ENCODE results near the gene MAGOH.

DNA sequence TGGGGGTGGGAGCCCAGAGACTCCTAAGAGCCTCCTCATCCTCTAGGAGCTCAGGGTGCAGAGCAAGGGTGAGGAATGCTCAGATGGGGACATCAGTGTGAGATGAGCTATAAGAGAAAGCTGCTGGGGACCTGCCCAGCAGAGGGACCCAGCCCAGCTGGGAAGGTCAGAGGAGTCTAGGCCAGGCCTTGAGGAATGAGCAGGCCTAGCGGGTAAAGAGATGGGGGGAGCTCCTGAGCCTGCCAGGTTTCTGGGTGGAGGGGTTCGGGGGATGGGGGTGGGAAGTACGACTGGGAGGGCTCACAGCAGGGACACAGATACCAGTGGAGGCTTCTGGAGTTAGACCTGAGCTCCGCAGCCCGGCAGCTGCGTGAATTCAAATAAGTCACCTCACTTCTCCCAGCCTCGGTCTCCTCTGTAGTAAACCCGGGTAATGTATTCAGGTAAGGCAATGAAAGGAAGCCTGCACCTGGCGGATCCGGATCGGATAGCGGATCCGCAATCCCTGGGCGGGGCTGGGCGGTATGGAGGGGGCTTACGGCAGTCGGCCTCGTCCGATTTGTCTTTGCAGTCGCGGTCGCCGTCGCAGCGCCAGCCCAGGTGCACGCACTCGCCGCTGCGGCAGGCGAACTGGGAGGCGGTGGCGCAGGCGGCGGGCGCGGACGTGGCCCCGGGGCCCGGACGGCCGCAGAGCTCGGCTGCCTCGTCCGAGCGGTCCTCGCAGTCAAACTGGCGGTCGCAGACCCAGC is 38.0 kb upstream of the MAGOH start:
- TF ChIP-seq, protein P1, sequence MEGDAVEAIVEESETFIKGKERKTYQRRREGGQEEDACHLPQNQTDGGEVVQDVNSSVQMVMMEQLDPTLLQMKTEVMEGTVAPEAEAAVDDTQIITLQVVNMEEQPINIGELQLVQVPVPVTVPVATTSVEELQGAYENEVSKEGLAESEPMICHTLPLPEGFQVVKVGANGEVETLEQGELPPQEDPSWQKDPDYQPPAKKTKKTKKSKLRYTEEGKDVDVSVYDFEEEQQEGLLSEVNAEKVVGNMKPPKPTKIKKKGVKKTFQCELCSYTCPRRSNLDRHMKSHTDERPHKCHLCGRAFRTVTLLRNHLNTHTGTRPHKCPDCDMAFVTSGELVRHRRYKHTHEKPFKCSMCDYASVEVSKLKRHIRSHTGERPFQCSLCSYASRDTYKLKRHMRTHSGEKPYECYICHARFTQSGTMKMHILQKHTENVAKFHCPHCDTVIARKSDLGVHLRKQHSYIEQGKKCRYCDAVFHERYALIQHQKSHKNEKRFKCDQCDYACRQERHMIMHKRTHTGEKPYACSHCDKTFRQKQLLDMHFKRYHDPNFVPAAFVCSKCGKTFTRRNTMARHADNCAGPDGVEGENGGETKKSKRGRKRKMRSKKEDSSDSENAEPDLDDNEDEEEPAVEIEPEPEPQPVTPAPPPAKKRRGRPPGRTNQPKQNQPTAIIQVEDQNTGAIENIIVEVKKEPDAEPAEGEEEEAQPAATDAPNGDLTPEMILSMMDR (IDR thresholded peaks at IDR 0.05): no peak
- TF ChIP-seq POLR2AphosphoS5 (IDR thresholded peaks at IDR 0.05; ENCODE audit: low read depth, low read length) (no peak), TCF12 (IDR thresholded peaks at IDR 0.05) (no peak), MEF2A (IDR thresholded peaks at IDR 0.05; ENCODE audit: borderline replicate concordance, low read depth) (no peak), FOXM1 (IDR thresholded peaks at IDR 0.05; ENCODE audit: low read depth) (no peak), RAD21 (IDR thresholded peaks at IDR 0.05; ENCODE audit: low read length) (no peak), NFIC (IDR thresholded peaks at IDR 0.05; ENCODE audit: borderline replicate concordance) (no peak), EZH2phosphoT487 (IDR thresholded peaks at IDR 0.05; ENCODE audit: borderline replicate concordance, low read depth) (no peak), YY1 (IDR thresholded peaks at IDR 0.05; ENCODE audit: low read depth) (no peak), ELF1 (IDR thresholded peaks at IDR 0.05) (no peak)
- TF ChIP-seq, protein P2, sequence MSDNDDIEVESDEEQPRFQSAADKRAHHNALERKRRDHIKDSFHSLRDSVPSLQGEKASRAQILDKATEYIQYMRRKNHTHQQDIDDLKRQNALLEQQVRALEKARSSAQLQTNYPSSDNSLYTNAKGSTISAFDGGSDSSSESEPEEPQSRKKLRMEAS (IDR thresholded peaks at IDR 0.05; ENCODE audit: low read depth): no peak
- TF ChIP-seq, protein P3, sequence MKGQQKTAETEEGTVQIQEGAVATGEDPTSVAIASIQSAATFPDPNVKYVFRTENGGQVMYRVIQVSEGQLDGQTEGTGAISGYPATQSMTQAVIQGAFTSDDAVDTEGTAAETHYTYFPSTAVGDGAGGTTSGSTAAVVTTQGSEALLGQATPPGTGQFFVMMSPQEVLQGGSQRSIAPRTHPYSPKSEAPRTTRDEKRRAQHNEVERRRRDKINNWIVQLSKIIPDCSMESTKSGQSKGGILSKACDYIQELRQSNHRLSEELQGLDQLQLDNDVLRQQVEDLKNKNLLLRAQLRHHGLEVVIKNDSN (IDR thresholded peaks at IDR 0.05; ENCODE audit: borderline replicate concordance, low read depth): no peak
- TF ChIP-seq, protein P4, sequence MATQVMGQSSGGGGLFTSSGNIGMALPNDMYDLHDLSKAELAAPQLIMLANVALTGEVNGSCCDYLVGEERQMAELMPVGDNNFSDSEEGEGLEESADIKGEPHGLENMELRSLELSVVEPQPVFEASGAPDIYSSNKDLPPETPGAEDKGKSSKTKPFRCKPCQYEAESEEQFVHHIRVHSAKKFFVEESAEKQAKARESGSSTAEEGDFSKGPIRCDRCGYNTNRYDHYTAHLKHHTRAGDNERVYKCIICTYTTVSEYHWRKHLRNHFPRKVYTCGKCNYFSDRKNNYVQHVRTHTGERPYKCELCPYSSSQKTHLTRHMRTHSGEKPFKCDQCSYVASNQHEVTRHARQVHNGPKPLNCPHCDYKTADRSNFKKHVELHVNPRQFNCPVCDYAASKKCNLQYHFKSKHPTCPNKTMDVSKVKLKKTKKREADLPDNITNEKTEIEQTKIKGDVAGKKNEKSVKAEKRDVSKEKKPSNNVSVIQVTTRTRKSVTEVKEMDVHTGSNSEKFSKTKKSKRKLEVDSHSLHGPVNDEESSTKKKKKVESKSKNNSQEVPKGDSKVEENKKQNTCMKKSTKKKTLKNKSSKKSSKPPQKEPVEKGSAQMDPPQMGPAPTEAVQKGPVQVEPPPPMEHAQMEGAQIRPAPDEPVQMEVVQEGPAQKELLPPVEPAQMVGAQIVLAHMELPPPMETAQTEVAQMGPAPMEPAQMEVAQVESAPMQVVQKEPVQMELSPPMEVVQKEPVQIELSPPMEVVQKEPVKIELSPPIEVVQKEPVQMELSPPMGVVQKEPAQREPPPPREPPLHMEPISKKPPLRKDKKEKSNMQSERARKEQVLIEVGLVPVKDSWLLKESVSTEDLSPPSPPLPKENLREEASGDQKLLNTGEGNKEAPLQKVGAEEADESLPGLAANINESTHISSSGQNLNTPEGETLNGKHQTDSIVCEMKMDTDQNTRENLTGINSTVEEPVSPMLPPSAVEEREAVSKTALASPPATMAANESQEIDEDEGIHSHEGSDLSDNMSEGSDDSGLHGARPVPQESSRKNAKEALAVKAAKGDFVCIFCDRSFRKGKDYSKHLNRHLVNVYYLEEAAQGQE (IDR thresholded peaks at IDR 0.05; ENCODE audit: low read depth, low read length): no peak
